Endometrium (tissue), 2 donors: ENCODE results near the gene NLRP14.

Source experiments
- FAIRE-seq: peaks from 2 replicates; lab custom pipeline; 2012; peaks lifted over from hg19 to GRCh38; lab: Jason Lieb, UNC
- donor health status: control.
- donor health status: control.

The NLRP14 gene

GRCh38 chr11:7020183-7020917 lies at the start of gene NLRP14, which contains the start of gene ZNF214:
Gene NLRP14 (plus strand): TSS chr11:7020479. CDS start chr11:7038587, 18,108 bp downstream.
Gene ZNF214 (minus strand): TSS chr11:7020346. CDS start chr11:7002835, 17,511 bp downstream.
- peak; percentile 76 for FAIRE-seq

- FAIRE-seq, result no peak
Measured at GRCh38 chr11:6979365-6979764, 40.9 kb upstream of the NLRP14 start.

- FAIRE-seq, result no peak
Measured at GRCh38 chr11:6986487-6986886, 33.8 kb upstream of the NLRP14 start.

GRCh38 chr11:6988506-6988905 lies 31.8 kb upstream of the NLRP14 start:
- no peak for FAIRE-seq

DNA sequence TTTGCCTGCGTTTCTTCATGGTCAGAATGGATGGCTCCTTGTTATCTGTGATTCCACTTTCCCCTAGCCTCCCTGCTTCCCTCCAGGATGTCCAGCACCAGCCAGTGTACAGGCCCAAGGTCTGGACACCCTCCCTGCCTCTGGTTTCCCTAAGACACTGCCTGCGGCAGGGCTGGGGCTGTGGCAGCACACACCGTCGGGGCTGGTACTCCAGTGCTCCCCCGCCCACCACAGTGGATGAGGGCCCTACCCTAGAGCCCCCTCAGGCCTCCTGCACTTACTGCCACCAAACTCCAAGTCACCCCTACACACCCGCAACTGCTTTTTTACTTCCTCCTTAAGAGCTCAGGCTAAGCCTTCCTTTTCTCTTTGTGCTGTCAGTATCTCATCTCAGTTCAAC lies 29.1 kb upstream of the NLRP14 start:
- no peak for FAIRE-seq

GRCh38 chr11:6992026-6992425 lies 28.3 kb upstream of the NLRP14 start:
- no peak for FAIRE-seq

GRCh38 chr11:6992457-6993417 lies 27.5 kb upstream of the NLRP14 start:
- FAIRE-seq, result peak; percentile 26

- FAIRE-seq, result no peak
Measured at GRCh38 chr11:6995703-6996102, 24.6 kb upstream of the NLRP14 start.

DNA sequence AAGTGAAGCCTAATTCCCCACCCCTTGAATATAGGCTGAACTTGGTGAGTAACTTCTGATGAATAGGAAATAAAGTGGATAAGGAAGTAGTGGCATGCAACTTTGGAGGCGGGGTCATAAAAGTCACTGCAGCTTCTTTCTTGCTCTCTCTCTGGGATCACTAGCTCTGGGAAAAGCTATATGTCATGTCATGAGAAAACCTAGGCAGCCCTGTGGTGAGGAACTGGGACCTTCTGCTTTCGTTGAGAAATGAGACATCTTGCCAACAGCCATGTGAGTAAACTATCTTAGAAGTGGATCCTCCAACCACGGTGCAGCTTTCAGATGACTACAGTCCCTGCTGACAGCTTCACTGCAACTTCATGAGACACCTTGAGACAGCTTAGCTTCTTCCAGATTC lies 15.8 kb upstream of the NLRP14 start:
- FAIRE-seq, result no peak

- no peak for FAIRE-seq
Measured at GRCh38 chr11:7014118-7014517, 6.2 kb upstream of the NLRP14 start.

DNA sequence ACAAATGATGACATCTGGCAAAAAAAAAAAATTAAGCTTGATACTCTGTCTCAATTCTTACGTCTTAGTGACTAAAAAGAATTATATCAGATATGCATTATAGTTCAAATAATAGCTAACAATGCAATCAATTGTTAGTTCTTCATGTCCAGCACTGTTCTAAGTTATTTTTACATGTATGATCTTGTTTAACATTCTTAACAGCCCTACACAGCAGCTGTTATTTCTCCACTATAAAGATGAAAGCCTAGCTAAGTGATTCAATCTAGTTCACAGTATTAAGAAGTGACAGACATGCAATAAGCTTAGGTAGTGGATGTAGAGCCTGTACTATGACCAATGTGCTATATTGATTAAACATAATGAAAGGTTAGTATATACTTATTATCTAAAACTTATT lies 4.3 kb upstream of the NLRP14 start:
- no peak for FAIRE-seq

- FAIRE-seq, result no peak
Measured at GRCh38 chr11:7019500-7020182, 638 bp upstream of the NLRP14 start.

DNA sequence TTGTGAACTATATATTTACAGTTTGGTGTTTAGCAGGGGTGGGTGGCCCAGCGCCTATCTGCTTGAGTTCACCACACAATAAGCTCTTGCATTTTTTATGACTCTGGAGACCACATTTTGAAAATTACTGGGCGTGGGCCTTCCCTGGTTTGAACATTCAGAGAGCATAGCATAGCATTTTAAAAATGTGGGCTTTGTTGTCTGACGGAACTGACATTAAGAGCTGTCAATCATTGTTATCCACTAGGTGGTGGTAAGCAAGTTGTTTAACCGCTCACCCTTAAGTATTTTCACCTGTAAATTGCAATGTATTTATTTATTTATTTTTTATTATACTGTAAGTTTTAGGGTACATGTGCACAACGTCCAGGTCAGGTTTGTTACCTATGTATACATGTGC lies 1.0 kb downstream of the NLRP14 start:
- no peak for FAIRE-seq

DNA sequence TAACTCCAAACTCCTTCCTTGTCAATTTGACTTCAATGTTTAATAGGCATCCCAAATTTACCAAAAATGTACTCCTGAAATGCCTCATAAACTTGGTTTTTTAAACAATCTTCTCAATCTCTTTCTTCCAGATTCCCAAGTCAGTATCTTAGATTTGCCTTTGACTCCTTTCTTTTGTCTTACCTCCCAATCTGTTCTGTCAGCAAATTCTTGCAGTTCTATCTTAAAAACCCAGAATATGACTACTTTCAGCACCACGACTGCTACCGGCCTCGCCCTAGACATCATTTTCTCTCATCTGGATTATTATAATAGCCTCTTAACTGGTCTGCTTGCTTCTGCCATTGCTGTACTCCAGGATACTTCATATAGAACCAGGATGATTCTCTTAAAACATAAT lies 7.9 kb downstream of the NLRP14 start:
- FAIRE-seq, result no peak

- no peak for FAIRE-seq
Measured at GRCh38 chr11:7030836-7031235, 10.6 kb downstream of the NLRP14 start.

GRCh38 chr11:7031471-7031871 lies 11.2 kb downstream of the NLRP14 start:
- FAIRE-seq, result no peak

DNA sequence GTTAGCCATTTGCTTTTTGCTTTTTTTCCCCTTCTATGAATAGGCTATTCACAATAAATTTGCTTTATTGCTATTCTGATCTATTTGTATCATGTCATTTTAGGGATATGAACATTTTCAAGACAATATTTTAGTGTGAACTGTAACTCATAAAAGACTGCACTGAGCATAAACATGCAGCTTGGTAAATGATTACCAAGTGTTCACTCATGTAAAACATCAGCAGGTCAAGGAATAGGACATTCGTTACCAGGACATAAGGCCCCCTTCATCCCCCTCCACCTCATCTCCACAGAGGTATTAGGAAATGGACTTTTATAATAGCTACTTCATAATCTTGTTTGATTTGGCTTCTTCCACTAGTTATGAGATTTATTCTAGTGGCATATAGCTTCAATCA lies 12.4 kb downstream of the NLRP14 start:
- FAIRE-seq, result no peak

- no peak for FAIRE-seq
Measured at GRCh38 chr11:7034019-7034418, 13.7 kb downstream of the NLRP14 start.

- FAIRE-seq, result no peak
Measured at GRCh38 chr11:7046474-7047175, 26.3 kb downstream of the NLRP14 start.

- FAIRE-seq, result no peak
Measured at GRCh38 chr11:7050191-7050590, 29.9 kb downstream of the NLRP14 start.

DNA sequence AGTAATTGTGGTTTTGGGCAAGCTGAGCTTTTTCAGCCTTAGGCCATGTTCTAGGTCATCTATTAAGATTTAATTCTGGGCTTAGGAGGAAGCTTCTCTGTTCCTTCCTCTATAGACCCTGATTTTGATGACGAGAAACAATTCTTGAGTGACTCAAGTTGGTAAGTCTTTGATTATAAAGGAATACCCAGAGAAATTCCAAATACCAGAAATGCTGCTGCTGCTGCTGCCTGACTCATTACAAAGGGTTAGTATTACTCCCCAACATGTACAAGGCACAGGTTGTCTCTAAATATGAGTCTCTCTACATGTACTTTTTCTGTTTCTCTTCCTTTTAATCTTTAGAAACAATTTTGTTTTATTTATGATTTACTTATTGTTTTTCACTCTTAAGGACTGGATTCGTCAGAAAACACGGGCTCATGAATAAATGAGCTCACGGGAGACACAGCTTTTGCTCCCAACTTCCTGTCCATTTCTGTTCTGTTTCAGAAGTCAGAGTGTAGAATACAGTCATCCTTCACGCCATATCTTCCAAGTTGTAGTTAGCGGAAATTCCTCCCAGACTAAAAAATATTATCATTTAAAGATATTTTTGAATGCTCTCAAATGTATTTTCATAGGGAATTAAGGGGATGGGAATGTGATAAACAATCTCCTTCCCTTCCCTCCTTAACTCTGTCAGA lies 36.7 kb downstream of the NLRP14 start:
- FAIRE-seq, result no peak
